DND-41 (cell line): Measurements from ENCODE around the gene CFAP97D2.

ENCODE experiments used
- CTCF ChIP-seq: IDR thresholded peaks from 2 replicates; pipeline ENCODE4 v1.5.1; 2012; ENCODE audit warnings: borderline replicate concordance, low read length, moderate library complexity, mild to moderate bottlenecking; ENCODE audit not compliant: poor library complexity, severe bottlenecking; ENCODE audit errors: extremely low read depth
- EZH2 ChIP-seq: IDR thresholded peaks from 3 replicates; pipeline ENCODE4 v1.6.1; 2012; ENCODE audit warnings: borderline replicate concordance, low read depth, mild to moderate bottlenecking, moderate library complexity, low read length, inconsistent platforms; ENCODE audit not compliant: severe bottlenecking

GRCh38 chr13:114131583-114132418 is 47.3 kb upstream of the CFAP97D2 start:
- no peak for TF ChIP-seq CTCF
- TF ChIP-seq EZH2, result no peak
